Left colon (tissue), 2 donors: ENCODE results near the gene BRD4. TPM values are rescaled to one million over a fixed set of nuclear protein-coding genes. Genes with fewer than 3 reads are reported as not detected.

Experiments
- ATAC-seq: fragments of 200-7000 bp; cut with Tn5 transposase; one replicate; pipeline ENCODE4 v1.9.1; 2020; ENCODE audit warnings: mild to moderate bottlenecking, moderate library complexity
- DNase-seq, 2 donors: peaks; one replicate each; pipeline ENCODE4 v3.0.0-alpha.2; 2020
- intact Hi-C, 2 donors: fragments of 100-400 bp; cut with DNase I in 1 of 2; cut with micrococcal nuclease in 1 of 2; formaldehyde crosslinking; loops; one replicate each; pipeline versions ENCODE4 v1.11.2 to v1.14.0; 2022; cut with DNase I, micrococcal nuclease
- total RNA-seq, 2 donors: library from RNA; stranded (reverse); fragmentation: NEBNext Ultra II Directional; extraction: Animal tissue kit (Norgen Biotek cat#: 25700); gene quantifications; one replicate each; pipeline ENCODE4 v1.2.1, GENCODE V29; 2021
- donor health status: DM: no; HTN: no; CAD: no.
- donor health status: DM: yes; HTN: yes; CAD: no.

Gene BRD4
- total RNA-seq, 2 donors from 2014 or later: 64.6 to 90.7 TPM

GRCh38 chr19:15257782-15258181 lies 74.6 kb downstream of the BRD4 start:
- DNase-seq: no peak
- ATAC-seq: no peak
- intact Hi-C loops: loop anchor here in 1 of 2 donors (5.0 kb wide), 1 partner anchor 80 kb away; no protein-coding TSS in a partner anchor

- ATAC-seq: no peak
- intact Hi-C loops: loop anchor here in 1 of 2 donors (5.0 kb wide), 1 partner anchor 80 kb away; no protein-coding TSS in a partner anchor
- no peak for DNase-seq
These were observed 75.5 kb downstream of the BRD4 start for GRCh38 chr19:15256708-15257331.

GRCh38 chr19:15255359-15255990 lies 76.9 kb downstream of the BRD4 start:
- DNase-seq: no peak
- no peak for ATAC-seq
- intact Hi-C loops: loop anchor here in 1 of 2 donors (5.0 kb wide), 1 partner anchor 78 kb away; no protein-coding TSS in a partner anchor

GRCh38 chr19:15254547-15254946 lies 77.8 kb downstream of the BRD4 start:
- intact Hi-C loops: no loop called here
- ATAC-seq (no peak), DNase-seq (no peak)

- ATAC-seq (no peak), DNase-seq (no peak)
- intact Hi-C loops: no loop called here
These were observed 78.8 kb downstream of the BRD4 start for GRCh38 chr19:15253513-15253912.

GRCh38 chr19:15253061-15253460 lies 79.3 kb downstream of the BRD4 start:
- intact Hi-C loops: no loop called here
- DNase-seq (no peak), ATAC-seq (no peak)

- intact Hi-C loops: no loop called here
- ATAC-seq (no peak), DNase-seq (no peak)
These were observed 79.8 kb downstream of the BRD4 start for GRCh38 chr19:15252398-15253018.

- ATAC-seq (peak; percentile 9), DNase-seq (peak; percentile 52 to 77)
- intact Hi-C loops: no loop called here
These were observed 80.5 kb downstream of the BRD4 start for GRCh38 chr19:15251749-15252397.

- ATAC-seq: no peak
- intact Hi-C loops: no loop called here
- DNase-seq: no peak
These were observed 81.2 kb downstream of the BRD4 start for GRCh38 chr19:15251010-15251748.

GRCh38 chr19:15250640-15250993 lies 81.7 kb downstream of the BRD4 start:
- DNase-seq (no peak), ATAC-seq (no peak)
- intact Hi-C loops: no loop called here

GRCh38 chr19:15249972-15250639 lies 82.2 kb downstream of the BRD4 start:
- ATAC-seq (no peak), DNase-seq (no peak)
- intact Hi-C loops: no loop called here

GRCh38 chr19:15249528-15249874 lies 82.8 kb downstream of the BRD4 start:
- intact Hi-C loops: no loop called here
- ATAC-seq: no peak
- no peak for DNase-seq

- intact Hi-C loops: no loop called here
- ATAC-seq (peak; percentile 82), DNase-seq (peak; percentile 62 to 72)
These were observed 83.5 kb downstream of the BRD4 start for GRCh38 chr19:15248648-15249527.

- intact Hi-C loops: no loop called here
- DNase-seq: no peak
- no peak for ATAC-seq
These were observed 84.2 kb downstream of the BRD4 start for GRCh38 chr19:15248106-15248505.

GRCh38 chr19:15247107-15248014 lies 85.0 kb downstream of the BRD4 start:
- DNase-seq: no peak
- no peak for ATAC-seq

GRCh38 chr19:15246198-15246481 lies 86.2 kb downstream of the BRD4 start:
- intact Hi-C loops: no loop called here
- DNase-seq (no peak), ATAC-seq (no peak)

More at GRCh38 chr19:15247107-15248014, 85.0 kb downstream of the BRD4 start:
- intact Hi-C loops: no loop called here
